ENCODE data around the gene CNTNAP2.

DNA sequence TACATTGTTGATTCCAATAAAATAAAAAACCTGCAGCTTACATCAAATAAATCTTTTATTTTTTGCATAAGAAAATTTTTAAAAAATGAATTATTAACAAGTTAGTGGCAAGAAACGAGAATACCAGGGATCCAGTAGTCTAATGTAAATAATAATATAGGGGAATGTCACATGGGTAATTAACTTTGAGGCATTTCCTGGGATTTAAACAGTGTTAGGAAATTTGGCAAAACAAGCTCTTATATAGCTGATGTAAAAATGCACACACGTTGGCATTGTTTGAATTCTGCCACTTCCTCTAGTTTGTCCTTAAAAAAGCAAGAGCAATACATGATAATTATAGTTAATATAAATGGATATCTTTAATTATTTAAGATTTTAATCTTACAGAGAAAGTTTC is 768.6 kb downstream of the CNTNAP2 start:
- TF ChIP-seq CTCF (conservative IDR thresholded peaks at IDR 0.05 in 1 of 2, IDR thresholded peaks at IDR 0.05 in 1 of 2; ENCODE audit: low read depth in 1 of 2, low read length in 2 of 2) (no peak), EZH2 (IDR thresholded peaks at IDR 0.05; ENCODE audit: low read length, missing control alignments) (no peak)

All from fibroblast of lung (primary cell).